ENCODE data around the gene SYNRG.
"Not testable (repeated sequence)": the region's sequence is repeated elsewhere in the genome, so short reads cannot be mapped to it uniquely, and the experiment has no call there.

Gene SYNRG

DNA sequence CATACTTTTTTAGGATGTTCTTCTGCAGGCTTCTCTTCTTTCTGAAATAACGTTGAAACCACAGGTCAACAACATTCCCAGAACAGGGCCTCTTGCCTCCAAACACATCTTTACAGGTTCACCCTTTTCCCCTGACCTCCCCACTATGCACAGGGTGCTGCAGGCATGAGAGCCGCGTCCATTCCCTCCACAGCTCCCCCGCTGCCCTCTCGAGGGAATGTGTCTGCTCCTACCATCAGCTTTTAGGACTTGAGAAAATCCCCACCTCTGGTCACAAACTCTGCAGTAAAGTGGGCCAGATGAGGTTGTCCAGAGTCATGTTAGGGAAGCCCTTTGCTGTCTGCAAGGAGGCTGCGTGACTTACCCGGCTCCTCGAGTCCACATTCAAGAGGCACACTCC is 89.0 kb downstream of the SYNRG start:
- H3K9me3 ChIP-seq (ENCODE audit: low read length): no peaks in the 10 kb centered on the region
- H3K4me3 ChIP-seq (ENCODE audit: low read length): no peak overlapping the region
- no peak overlapping the region for H2AFZ ChIP-seq (ENCODE audit: low read depth, low read length)
- no peaks in the 10 kb centered on the region for H3K27me3 ChIP-seq (ENCODE audit: insufficient read depth, low read length)
- H3K4me1 ChIP-seq (ENCODE audit: insufficient read depth, low read length): peaks cover 25% of the 10 kb centered on the region
- peaks cover 52% of the 10 kb centered on the region for H3K36me3 ChIP-seq (ENCODE audit: insufficient read depth, low read length)

DNA sequence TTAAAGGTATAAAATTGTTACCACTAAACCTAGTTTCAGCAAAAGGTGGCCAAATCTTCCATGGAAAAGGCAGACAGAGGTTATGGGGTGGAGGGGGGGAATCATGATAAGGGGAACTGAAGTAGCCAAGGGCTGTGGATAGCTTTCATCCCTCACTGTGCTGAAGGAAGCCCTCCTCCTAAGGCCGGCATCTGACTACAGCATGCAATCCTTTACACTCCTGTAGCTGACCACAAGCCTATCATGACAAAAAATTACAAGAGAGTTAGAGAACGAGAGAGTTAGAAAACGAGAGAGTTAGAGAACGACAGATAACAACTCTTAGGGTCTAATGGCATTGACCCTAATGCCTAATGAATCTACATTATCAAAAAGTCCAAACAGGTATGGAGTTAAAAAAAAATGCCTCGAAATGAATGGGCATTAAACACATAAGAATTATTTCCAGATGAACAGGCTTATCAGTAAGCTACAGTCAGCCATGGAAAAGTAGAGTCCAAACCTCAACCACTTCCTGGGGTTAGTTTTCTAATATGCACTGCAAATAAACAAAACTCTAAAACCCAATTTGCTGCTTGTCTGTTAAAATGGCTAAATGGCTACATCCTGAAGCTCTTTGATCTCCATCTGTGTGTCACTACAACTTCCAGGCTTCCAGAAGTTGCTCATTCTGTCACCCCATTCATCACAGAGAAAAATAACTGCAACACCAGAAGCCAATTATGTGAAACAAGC is 89.8 kb downstream of the SYNRG start:
- no peak overlapping the region for H2AFZ ChIP-seq (ENCODE audit: low read depth, low read length)
- no peak overlapping the region for H3K4me3 ChIP-seq (ENCODE audit: low read length)
- peaks cover 54% of the 10 kb centered on the region for H3K36me3 ChIP-seq (ENCODE audit: insufficient read depth, low read length)
- peaks cover 29% of the 10 kb centered on the region for H3K4me1 ChIP-seq (ENCODE audit: insufficient read depth, low read length)
- H3K9me3 ChIP-seq (ENCODE audit: low read length): no peaks in the 10 kb centered on the region
- H3K27me3 ChIP-seq (ENCODE audit: insufficient read depth, low read length): no peaks in the 10 kb centered on the region

DNA sequence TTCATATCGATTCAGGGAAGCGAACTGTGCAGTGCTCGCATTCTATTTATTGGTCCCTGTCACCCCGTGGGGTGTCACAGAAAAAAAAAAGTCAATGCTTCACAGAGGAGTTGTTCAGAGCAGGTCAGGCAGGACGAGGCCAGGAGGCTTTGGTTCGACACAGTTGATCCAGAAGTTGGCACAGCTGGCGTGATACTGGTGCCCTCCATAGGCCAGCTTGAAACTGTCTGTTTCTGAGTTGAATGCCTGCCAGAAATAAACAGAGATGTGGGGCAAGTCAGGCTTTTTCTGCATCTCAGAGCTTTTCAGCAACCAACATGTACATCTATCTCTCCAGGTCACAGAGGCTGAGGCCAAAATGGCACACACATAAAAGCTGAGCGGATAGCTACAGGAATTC is 90.4 kb downstream of the SYNRG start:
- Histone ChIP-seq H3K27me3 (ENCODE audit: insufficient read depth, low read length) (no peaks in the 10 kb centered on the region), H3K9me3 (ENCODE audit: low read length) (no peaks in the 10 kb centered on the region), H3K4me1 (ENCODE audit: insufficient read depth, low read length) (peaks cover 29% of the 10 kb centered on the region), H3K4me3 (ENCODE audit: low read length) (no peak overlapping the region), H3K36me3 (ENCODE audit: insufficient read depth, low read length) (peaks cover 53% of the 10 kb centered on the region), H2AFZ (ENCODE audit: low read depth, low read length) (no peak overlapping the region)

DNA sequence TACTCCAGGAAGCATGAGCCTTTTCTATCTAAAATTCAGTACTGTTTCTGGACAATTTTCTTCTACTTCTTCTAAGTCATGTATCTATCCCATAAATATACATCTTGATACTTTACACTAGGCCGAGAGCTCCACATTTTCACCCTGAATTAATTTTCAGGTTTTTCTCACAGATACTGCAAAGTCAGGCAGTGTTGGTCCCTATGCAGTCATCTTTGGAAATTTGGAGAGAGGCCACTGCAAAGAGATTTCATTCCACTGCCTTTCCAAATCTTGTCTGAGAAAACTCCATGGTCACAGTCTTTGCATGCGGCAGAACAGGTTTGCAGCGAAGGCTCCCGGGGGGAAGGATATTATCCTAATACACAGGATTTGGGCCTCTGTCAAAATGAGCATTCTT is 91.3 kb downstream of the SYNRG start:
- H3K4me3 ChIP-seq (ENCODE audit: low read length): no peak overlapping the region
- peaks cover 29% of the 10 kb centered on the region for H3K4me1 ChIP-seq (ENCODE audit: insufficient read depth, low read length)
- no peaks in the 10 kb centered on the region for H3K9me3 ChIP-seq (ENCODE audit: low read length)
- H3K36me3 ChIP-seq (ENCODE audit: insufficient read depth, low read length): peaks cover 51% of the 10 kb centered on the region
- H3K27me3 ChIP-seq (ENCODE audit: insufficient read depth, low read length): no peaks in the 10 kb centered on the region
- H2AFZ ChIP-seq (ENCODE audit: low read depth, low read length): no peak overlapping the region

DNA sequence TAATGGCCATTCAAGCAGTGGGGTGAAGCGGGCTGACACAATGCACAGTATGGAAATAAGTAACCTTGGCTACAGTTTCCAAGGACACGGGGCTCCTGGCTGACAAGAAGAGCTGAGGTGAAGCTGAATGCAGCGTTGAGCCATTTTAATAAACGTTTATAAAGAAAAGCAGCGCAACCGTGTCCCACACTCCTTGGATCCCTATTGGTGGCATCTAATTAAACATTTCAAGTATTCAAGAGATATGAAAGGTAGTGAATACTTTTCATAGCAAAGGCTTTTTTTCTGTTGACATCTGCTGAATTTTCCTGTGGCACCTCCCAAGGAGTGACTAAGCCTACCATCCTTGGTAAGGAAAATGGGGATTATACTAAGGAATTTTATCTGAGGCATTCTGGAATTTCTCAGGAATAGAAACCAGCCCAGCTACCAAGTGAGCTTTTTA is 93.1 kb downstream of the SYNRG start:
- Histone ChIP-seq H3K9me3 (ENCODE audit: low read length) (no peaks in the 10 kb centered on the region), H3K4me3 (ENCODE audit: low read length) (peak overlapping the region; percentile 16), H2AFZ (ENCODE audit: low read depth, low read length) (no peak overlapping the region), H3K27me3 (ENCODE audit: insufficient read depth, low read length) (no peaks in the 10 kb centered on the region), H3K4me1 (ENCODE audit: insufficient read depth, low read length) (peaks cover 29% of the 10 kb centered on the region), H3K36me3 (ENCODE audit: insufficient read depth, low read length) (peaks cover 61% of the 10 kb centered on the region)

DNA sequence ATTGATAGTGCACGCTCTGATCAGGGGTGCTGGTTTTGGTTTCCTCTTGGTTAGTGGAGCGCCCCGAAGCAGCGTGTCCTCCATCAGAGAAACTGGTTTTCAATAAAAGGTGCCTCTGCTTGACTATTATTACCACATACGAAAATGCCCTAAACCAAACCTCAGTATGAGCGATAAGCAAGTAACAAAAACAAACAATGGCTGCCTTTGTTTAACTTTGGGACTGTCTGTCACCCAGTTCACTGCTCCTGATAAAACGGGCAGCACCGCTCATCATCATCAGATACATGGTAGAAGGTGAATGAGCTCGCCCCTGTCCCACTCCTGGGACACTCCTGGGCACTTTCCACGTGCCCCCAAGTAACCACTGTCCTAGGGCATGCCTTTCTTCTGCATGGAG is 95.5 kb downstream of the SYNRG start:
- peaks cover 47% of the 10 kb centered on the region for H3K36me3 ChIP-seq (ENCODE audit: insufficient read depth, low read length)
- H3K9me3 ChIP-seq (ENCODE audit: low read length): no peaks in the 10 kb centered on the region

DNA sequence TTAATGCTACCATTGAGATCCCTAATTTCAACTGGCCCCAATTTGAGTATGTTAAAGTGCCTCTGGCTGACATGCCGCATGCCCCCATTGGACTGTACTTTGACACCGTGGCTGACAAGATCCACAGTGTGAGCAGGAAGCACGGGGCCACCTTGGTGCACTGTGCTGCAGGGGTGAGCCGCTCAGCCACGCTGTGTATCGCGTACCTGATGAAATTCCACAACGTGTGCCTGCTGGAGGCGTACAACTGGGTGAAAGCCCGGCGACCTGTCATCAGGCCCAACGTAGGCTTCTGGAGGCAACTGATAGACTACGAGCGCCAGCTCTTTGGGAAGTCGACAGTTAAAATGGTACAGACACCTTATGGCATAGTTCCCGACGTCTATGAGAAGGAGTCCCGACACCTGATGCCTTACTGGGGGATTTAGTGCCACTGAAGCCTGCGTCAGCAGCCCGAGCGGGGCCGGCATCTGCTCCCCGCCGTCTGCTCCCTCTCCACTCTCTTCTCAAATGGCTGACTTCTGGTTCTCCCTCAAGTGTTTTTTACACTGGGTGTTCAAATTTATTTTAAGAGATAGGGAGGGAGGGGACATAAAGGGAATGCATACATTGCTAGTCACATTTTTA is 96.7 kb downstream of the SYNRG start:
- Histone ChIP-seq H3K36me3 (ENCODE audit: insufficient read depth, low read length) (peaks cover 36% of the 10 kb centered on the region), H3K4me3 (ENCODE audit: low read length) (no peak overlapping the region)

More for the DNA sequence above, 95.5 kb downstream of the SYNRG start:
- H3K4me1 ChIP-seq (ENCODE audit: insufficient read depth, low read length): peaks cover 29% of the 10 kb centered on the region
- no peak overlapping the region for H3K4me3 ChIP-seq (ENCODE audit: low read length)
- no peaks in the 10 kb centered on the region for H3K27me3 ChIP-seq (ENCODE audit: insufficient read depth, low read length)
- no peak overlapping the region for H2AFZ ChIP-seq (ENCODE audit: low read depth, low read length)

DNA sequence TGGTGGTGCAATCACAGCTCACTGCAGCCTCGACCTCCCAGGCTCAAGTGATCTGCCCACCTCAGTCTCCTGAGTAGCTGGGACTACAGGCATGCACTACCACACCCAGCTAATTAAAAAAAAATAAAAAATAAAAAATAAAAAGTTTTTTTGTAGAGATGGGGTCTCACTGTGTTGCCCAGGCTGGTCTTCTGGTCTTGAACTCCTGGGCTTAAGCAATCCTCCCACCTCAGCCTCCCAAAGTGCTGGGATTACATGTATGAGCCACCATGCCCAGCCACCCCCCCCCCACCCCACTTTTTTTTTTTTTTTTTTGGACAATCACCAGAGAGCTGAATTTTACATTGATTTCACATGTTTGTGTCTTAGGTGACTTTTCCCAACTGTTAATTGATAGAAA is 97.6 kb downstream of the SYNRG start:
- not testable (repeated sequence) for H3K9me3 ChIP-seq (ENCODE audit: low read length); H3K4me3 ChIP-seq (ENCODE audit: low read length); H3K27me3 ChIP-seq (ENCODE audit: insufficient read depth, low read length); H2AFZ ChIP-seq (ENCODE audit: low read depth, low read length)
- Histone ChIP-seq H3K36me3 (ENCODE audit: insufficient read depth, low read length) (peaks cover 31% of the 10 kb centered on the region), H3K4me1 (ENCODE audit: insufficient read depth, low read length) (peaks cover 17% of the 10 kb centered on the region)

More for the DNA sequence above, 96.7 kb downstream of the SYNRG start:
- H3K27me3 ChIP-seq (ENCODE audit: insufficient read depth, low read length): no peaks in the 10 kb centered on the region
- H3K9me3 ChIP-seq (ENCODE audit: low read length): no peaks in the 10 kb centered on the region
- peaks cover 25% of the 10 kb centered on the region for H3K4me1 ChIP-seq (ENCODE audit: insufficient read depth, low read length)
- no peak overlapping the region for H2AFZ ChIP-seq (ENCODE audit: low read depth, low read length)

DNA sequence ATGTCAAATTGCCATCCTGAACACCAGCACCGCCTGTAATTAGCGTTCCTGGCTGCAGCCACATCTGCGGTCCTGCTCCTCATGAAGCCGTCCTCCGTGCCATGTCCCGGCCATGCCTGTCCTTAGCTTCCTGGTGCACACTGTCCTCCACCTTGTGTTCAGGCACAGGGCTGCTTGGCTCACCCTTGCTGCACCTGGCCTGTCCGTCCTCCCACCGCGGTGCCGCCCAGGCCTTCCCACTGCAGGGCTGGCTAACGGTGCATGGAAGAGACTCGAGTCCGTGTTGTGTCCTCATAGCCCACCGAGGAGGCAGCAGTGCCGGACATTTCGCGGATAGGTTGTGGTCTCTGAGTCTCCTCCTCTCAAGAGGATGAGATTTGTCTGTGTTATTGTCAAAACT is 99.2 kb downstream of the SYNRG start:
- H3K4me1 ChIP-seq (ENCODE audit: insufficient read depth, low read length): peaks cover 3% of the 10 kb centered on the region
- no peaks in the 10 kb centered on the region for H3K9me3 ChIP-seq (ENCODE audit: low read length)
- no peak overlapping the region for H3K4me3 ChIP-seq (ENCODE audit: low read length)
- no peak overlapping the region for H2AFZ ChIP-seq (ENCODE audit: low read depth, low read length)
- H3K36me3 ChIP-seq (ENCODE audit: insufficient read depth, low read length): peaks cover 31% of the 10 kb centered on the region
- no peaks in the 10 kb centered on the region for H3K27me3 ChIP-seq (ENCODE audit: insufficient read depth, low read length)

DNA sequence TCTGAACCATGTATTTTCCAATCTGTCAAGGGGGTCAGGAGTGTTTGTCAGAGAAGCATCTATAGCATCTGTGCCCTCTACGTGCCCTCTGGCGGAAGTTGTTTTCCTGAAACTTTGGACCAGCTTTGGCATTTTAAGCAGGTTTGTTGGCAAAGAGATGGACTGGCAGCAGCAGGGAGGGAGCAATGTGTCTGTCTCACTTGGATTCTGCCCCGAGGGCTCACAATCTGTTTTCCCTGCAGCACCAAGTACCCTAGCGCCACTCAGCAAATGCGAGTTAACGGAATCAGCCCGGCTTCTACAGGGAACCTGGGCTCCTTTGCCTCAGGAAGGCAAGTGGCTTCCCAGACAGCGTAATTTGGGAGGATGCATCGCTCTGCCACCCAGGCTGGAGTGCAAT is 102.1 kb downstream of the SYNRG start:
- Histone ChIP-seq H3K27me3 (ENCODE audit: insufficient read depth, low read length) (no peaks in the 10 kb centered on the region), H3K4me3 (ENCODE audit: low read length) (no peak overlapping the region), H3K36me3 (ENCODE audit: insufficient read depth, low read length) (peaks cover 8% of the 10 kb centered on the region), H3K9me3 (ENCODE audit: low read length) (peaks cover 3% of the 10 kb centered on the region), H3K4me1 (ENCODE audit: insufficient read depth, low read length) (no peaks in the 10 kb centered on the region), H2AFZ (ENCODE audit: low read depth, low read length) (no peak overlapping the region)

DNA sequence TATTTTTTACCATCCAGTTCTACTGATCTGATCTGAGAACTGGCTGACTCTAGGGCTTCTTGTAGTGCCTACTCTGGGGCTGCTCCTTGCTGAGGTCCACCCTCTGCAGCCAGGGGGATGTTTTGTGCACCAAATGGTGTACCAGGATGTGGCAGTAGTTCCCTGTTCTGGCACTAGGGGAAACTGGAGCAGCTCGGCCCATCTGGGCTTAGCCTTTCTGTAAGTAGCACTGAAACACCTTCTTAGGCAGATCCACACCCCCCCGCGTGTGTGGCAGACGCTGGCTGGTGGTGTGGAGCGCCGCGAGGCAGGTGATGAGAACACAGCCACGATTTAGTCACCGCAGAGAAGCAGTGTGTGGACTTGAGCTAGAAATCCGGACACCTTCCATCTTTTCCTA is 102.5 kb downstream of the SYNRG start:
- Histone ChIP-seq H3K4me1 (ENCODE audit: insufficient read depth, low read length) (no peaks in the 10 kb centered on the region), H2AFZ (ENCODE audit: low read depth, low read length) (no peak overlapping the region), H3K9me3 (ENCODE audit: low read length) (peaks cover 3% of the 10 kb centered on the region), H3K4me3 (ENCODE audit: low read length) (no peak overlapping the region), H3K36me3 (ENCODE audit: insufficient read depth, low read length) (peaks cover 6% of the 10 kb centered on the region), H3K27me3 (ENCODE audit: insufficient read depth, low read length) (no peaks in the 10 kb centered on the region)

DNA sequence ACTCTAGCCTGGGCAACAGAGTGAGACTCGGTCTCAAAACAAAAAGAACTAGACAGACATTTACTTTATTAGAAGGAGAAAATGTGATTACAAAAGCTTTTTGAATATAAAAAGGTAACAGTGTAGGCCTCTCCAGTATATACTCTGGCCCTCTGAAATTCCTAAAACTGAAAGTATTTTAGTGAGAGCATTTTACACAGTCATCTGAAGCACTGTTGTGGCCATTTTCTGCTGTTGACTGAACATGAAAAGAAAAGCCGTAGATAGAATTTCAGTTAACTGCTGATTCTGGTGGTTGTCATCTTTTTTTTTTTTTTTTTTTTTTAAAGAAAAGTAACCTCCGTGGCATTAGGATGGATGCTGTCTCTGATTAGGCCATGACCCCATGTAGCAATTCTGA is 103.9 kb downstream of the SYNRG start:
- Histone ChIP-seq H3K4me3 (ENCODE audit: low read length) (no peak overlapping the region), H2AFZ (ENCODE audit: low read depth, low read length) (no peak overlapping the region), H3K36me3 (ENCODE audit: insufficient read depth, low read length) (peaks cover 3% of the 10 kb centered on the region), H3K9me3 (ENCODE audit: low read length) (peaks cover 3% of the 10 kb centered on the region), H3K27me3 (ENCODE audit: insufficient read depth, low read length) (no peaks in the 10 kb centered on the region), H3K4me1 (ENCODE audit: insufficient read depth, low read length) (no peaks in the 10 kb centered on the region)

DNA sequence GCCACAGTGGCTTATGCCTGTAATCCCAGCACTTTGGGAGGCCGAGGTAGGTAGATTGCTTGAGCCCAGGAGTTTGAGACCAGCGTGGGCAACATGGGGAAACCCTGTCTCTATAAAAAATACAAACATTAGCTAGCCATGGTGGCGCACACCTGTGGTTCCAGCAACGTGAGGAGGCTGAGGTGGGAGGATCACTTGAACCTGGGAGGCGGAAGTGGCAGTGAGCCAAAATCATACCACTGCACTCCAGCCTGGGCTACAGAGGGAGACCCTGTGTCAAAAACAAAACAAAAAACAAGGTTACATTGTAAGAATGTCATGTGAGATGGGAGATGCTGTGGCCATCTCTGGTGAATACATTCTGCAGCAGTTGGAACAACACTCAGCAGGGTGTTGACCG is 106.1 kb downstream of the SYNRG start:
- Histone ChIP-seq H3K27me3 (ENCODE audit: insufficient read depth, low read length) (no peaks in the 10 kb centered on the region), H3K9me3 (ENCODE audit: low read length) (peaks cover 3% of the 10 kb centered on the region), H2AFZ (ENCODE audit: low read depth, low read length) (no peak overlapping the region), H3K4me1 (ENCODE audit: insufficient read depth, low read length) (no peaks in the 10 kb centered on the region), H3K4me3 (ENCODE audit: low read length) (no peak overlapping the region), H3K36me3 (ENCODE audit: insufficient read depth, low read length) (no peaks in the 10 kb centered on the region)
